ENCODE measurements around the gene COL5A1.
A peak's percentile ranks its signal among the peaks of the same experiment; 100 is the strongest.

Gene COL5A1

GRCh38 chr9:134606951-134607731, 34.5 kb upstream of the COL5A1 start:
- no peak for DNase-seq (ENCODE audit: low spot score)

GRCh38 chr9:134607971-134608370, 33.6 kb upstream of the COL5A1 start:
- no peak for DNase-seq (ENCODE audit: low spot score)

GRCh38 chr9:134611046-134611445, 30.6 kb upstream of the COL5A1 start:
- DNase-seq (ENCODE audit: low spot score): no peak

- DNase-seq (ENCODE audit: low spot score): no peak
These were observed 29.3 kb upstream of the COL5A1 start for GRCh38 chr9:134612309-134612708.

GRCh38 chr9:134612715-134613114, 28.9 kb upstream of the COL5A1 start:
- DNase-seq (ENCODE audit: low spot score): no peak

GRCh38 chr9:134614256-134614655, 27.3 kb upstream of the COL5A1 start:
- DNase-seq (ENCODE audit: low spot score): no peak

- no peak for DNase-seq (ENCODE audit: low spot score)
These were observed 25.3 kb upstream of the COL5A1 start for GRCh38 chr9:134616341-134616740.

- DNase-seq (ENCODE audit: low spot score): no peak
These were observed 24.4 kb upstream of the COL5A1 start for GRCh38 chr9:134617246-134617645.

GRCh38 chr9:134617836-134618162, 23.8 kb upstream of the COL5A1 start:
- DNase-seq (ENCODE audit: low spot score): no peak

GRCh38 chr9:134618163-134618832, 23.3 kb upstream of the COL5A1 start:
- peak; percentile 32 for DNase-seq (ENCODE audit: low spot score)

GRCh38 chr9:134618833-134619447, 22.7 kb upstream of the COL5A1 start:
- no peak for DNase-seq (ENCODE audit: low spot score)

- no peak for DNase-seq (ENCODE audit: low spot score)
These were observed 22.1 kb upstream of the COL5A1 start for GRCh38 chr9:134619448-134619982.

GRCh38 chr9:134619983-134620661, 21.5 kb upstream of the COL5A1 start:
- DNase-seq (ENCODE audit: low spot score): no peak

GRCh38 chr9:134620751-134621557, 20.6 kb upstream of the COL5A1 start:
- DNase-seq (ENCODE audit: low spot score): no peak

- DNase-seq (ENCODE audit: low spot score): no peak
These were observed 20.0 kb upstream of the COL5A1 start for GRCh38 chr9:134621558-134622110.

- peak; percentile 21 for DNase-seq (ENCODE audit: low spot score)
These were observed 18.7 kb upstream of the COL5A1 start for GRCh38 chr9:134622896-134623257.

- no peak for DNase-seq (ENCODE audit: low spot score)
These were observed 18.1 kb upstream of the COL5A1 start for GRCh38 chr9:134623258-134624066.

GRCh38 chr9:134624137-134624591, 17.4 kb upstream of the COL5A1 start:
- no peak for DNase-seq (ENCODE audit: low spot score)

- no peak for DNase-seq (ENCODE audit: low spot score)
These were observed 16.9 kb upstream of the COL5A1 start for GRCh38 chr9:134624621-134625181.

Data from pons (tissue), 1 donor.